HepG2 (cell line): ENCODE results near the gene LDHAL6B. TPM values are rescaled to one million over a fixed set of nuclear protein-coding genes. Genes with fewer than 3 reads are reported as not detected.
A peak's percentile ranks its signal among the peaks of the same experiment; 100 is the strongest.

ENCODE experiments used
- ATF1 ChIP-seq: IDR thresholded peaks from 2 replicates; pipeline ENCODE4 v1.6.1; 2016; ENCODE audit warnings: mild to moderate bottlenecking, control low read depth
- ATF5 ChIP-seq: sonication (generic); formaldehyde crosslinking; IDR thresholded peaks from 2 replicates; pipeline ENCODE4 v1.4.0; 2020; ENCODE audit warnings: mild to moderate bottlenecking, low read depth, missing genetic modification reagents
- ELF3 ChIP-seq: IDR thresholded peaks from 2 replicates; pipeline ENCODE4 v1.6.1; 2016; ENCODE audit warnings: missing genetic modification reagents, missing compliant biosample characterization
- EP300 ChIP-seq, 3 experiments: sonication (generic) in 1 of 3; formaldehyde crosslinking in 1 of 3; IDR thresholded peaks; 2 replicates each; pipeline versions ENCODE4 v1.5.1 to v1.6.1; 2011 to 2020; ENCODE audit warnings: low read depth in 2 of 3, low read length in 2 of 3, borderline replicate concordance in 1 of 3, improper control_type of control experiment in 1 of 3, mild to moderate bottlenecking in 1 of 3, missing genetic modification reagents in 1 of 3, moderate library complexity in 1 of 3
- HNRNPK ChIP-seq: fragments of 200-400 bp; formaldehyde crosslinking; IDR thresholded peaks from 2 replicates; pipeline ENCODE4 v1.6.1; 2018; ENCODE audit warnings: low read length, low read depth, moderate library complexity, mild to moderate bottlenecking; ENCODE audit not compliant: poor library complexity, severe bottlenecking
- KLF6 ChIP-seq: IDR thresholded peaks from 2 replicates; pipeline ENCODE4 v1.8.0; 2016; ENCODE audit warnings: missing biosample characterization, missing genetic modification reagents
- NR2F1 ChIP-seq, 2 experiments: fragments of 450-650 bp in 1 of 2; formaldehyde crosslinking in 1 of 2; IDR thresholded peaks; 2 replicates each; pipeline versions ENCODE4 v1.5.0 to v1.6.1; 2016 to 2020; ENCODE audit warnings: mild to moderate bottlenecking in 1 of 2, missing compliant biosample characterization in 1 of 2, missing genetic modification reagents in 1 of 2, moderate library complexity in 1 of 2
- SMAD9 ChIP-seq: sonication (generic); formaldehyde crosslinking; IDR thresholded peaks from 2 replicates; pipeline ENCODE4 v1.5.1; 2020; ENCODE audit warnings: mild to moderate bottlenecking, missing genetic modification reagents
- SNAPC5 ChIP-seq: sonication (generic); formaldehyde crosslinking; IDR thresholded peaks from 2 replicates; pipeline ENCODE4 v1.8.1; 2023; ENCODE audit warnings: mild to moderate bottlenecking, missing genetic modification reagents, borderline replicate concordance
- SP140L ChIP-seq: sonication (generic); formaldehyde crosslinking; IDR thresholded peaks from 2 replicates; pipeline ENCODE4 v1.4.0; 2020; ENCODE audit warnings: missing genetic modification reagents, borderline replicate concordance
- THRA ChIP-seq: sonication (generic); formaldehyde crosslinking; IDR thresholded peaks from 2 replicates; pipeline ENCODE4 v1.4.0; 2020; ENCODE audit warnings: missing genetic modification reagents, borderline replicate concordance
- ZNF235 ChIP-seq: sonication (generic); formaldehyde crosslinking; IDR thresholded peaks from 2 replicates; pipeline ENCODE4 v1.8.1; 2023; ENCODE audit warnings: mild to moderate bottlenecking, missing genetic modification reagents, borderline replicate concordance
- ZNF383 ChIP-seq: sonication (generic); formaldehyde crosslinking; IDR thresholded peaks from 2 replicates; pipeline ENCODE4 v1.4.0; 2020; ENCODE audit warnings: missing genetic modification reagents, mild to moderate bottlenecking, borderline replicate concordance
- ZNF703 ChIP-seq: sonication (generic); formaldehyde crosslinking; IDR thresholded peaks from 2 replicates; pipeline ENCODE4 v1.5.1; 2020; ENCODE audit warnings: missing genetic modification reagents, mild to moderate bottlenecking, moderate library complexity, borderline replicate concordance
- ZNF709 ChIP-seq: sonication (generic); formaldehyde crosslinking; IDR thresholded peaks from 2 replicates; pipeline ENCODE4 v1.5.0; 2020; ENCODE audit warnings: mild to moderate bottlenecking, missing genetic modification reagents
- ZNF777 ChIP-seq: sonication (generic); formaldehyde crosslinking; IDR thresholded peaks from 2 replicates; pipeline ENCODE4 v1.4.0; 2020; ENCODE audit warnings: missing genetic modification reagents
- ZNF816 ChIP-seq: sonication (generic); formaldehyde crosslinking; IDR thresholded peaks from 2 replicates; pipeline ENCODE4 v1.8.0; 2022; ENCODE audit warnings: missing genetic modification reagents, mild to moderate bottlenecking, borderline replicate concordance
- ZSCAN20 ChIP-seq: sonication (generic); formaldehyde crosslinking; IDR thresholded peaks from 2 replicates; pipeline ENCODE4 v1.4.0; 2020; ENCODE audit warnings: missing genetic modification reagents, mild to moderate bottlenecking, borderline replicate concordance
- polyA plus RNA-seq, 8 experiments: library from polyadenylated mRNA; depleted of rRNA in 3 of 8; stranded (reverse) in 7 of 8; unstranded in 1 of 8; fragments of >200 nt; fragmentation: Illumina TruSeq in 4 of 8; extraction: Trizol in 4 of 8; gene quantifications; 2 replicates each; pipeline versions ENCODE4 v1.2.1 to v1.2.3, GENCODE V29; 2011 to 2016; ENCODE audit warnings: low read depth in 4 of 8, missing spikeins in 1 of 8, mixed read lengths in 1 of 8; ENCODE audit not compliant: insufficient read depth in 1 of 8
- total RNA-seq, 5 experiments: library from RNA; depleted of rRNA; stranded (reverse); fragments of >200 nt; fragmentation: Illumina TruSeq; extraction: Trizol; gene quantifications; 2 replicates each; pipeline ENCODE4 v1.2.3, GENCODE V29; 2016; ENCODE audit warnings: low read depth in 1 of 5
- TF ChIP-seq, protein P1 (sequence below): sonication (generic); formaldehyde crosslinking; IDR thresholded peaks from 2 replicates; pipeline ENCODE4 v1.8.0; 2022; ENCODE audit warnings: missing genetic modification reagents, mild to moderate bottlenecking, inconsistent platforms, borderline replicate concordance
- TF ChIP-seq, protein P2 (sequence below): sonication (generic); formaldehyde crosslinking; IDR thresholded peaks from 2 replicates; pipeline ENCODE4 v1.8.0; 2023; ENCODE audit warnings: mild to moderate bottlenecking, missing genetic modification reagents
- TF ChIP-seq, protein P3 (sequence below): sonication (generic); formaldehyde crosslinking; IDR thresholded peaks from 2 replicates; pipeline ENCODE4 v1.8.1; 2023; ENCODE audit warnings: missing genetic modification reagents, inconsistent platforms, borderline replicate concordance
- TF ChIP-seq, protein P4 (sequence below): IDR thresholded peaks from 2 replicates; pipeline ENCODE4 v1.6.1; 2016

The LDHAL6B gene
- total and polyA plus RNA-seq, 2 of the 13 experiments (the other 11 are each of a cell fraction or from before 2014, with no cell fraction given), result not detected

DNA sequence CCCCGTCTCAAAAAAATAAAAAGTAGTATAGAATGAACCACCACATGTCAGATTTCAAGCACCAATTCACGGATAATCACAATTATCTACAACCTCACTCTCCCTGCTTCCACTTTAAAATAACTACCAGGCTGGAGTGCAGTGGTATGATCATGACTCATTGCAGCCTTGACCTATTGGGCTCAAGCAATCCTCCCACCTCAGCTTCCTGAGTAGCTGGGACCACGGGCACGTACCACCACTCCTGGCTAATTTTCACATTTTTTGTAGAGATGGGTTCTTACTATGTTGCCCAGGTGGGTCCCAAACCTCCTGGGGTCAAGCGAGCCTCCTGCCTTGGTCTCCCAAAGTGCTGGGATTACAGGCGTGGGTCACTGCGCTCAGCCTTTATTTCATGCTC is 38.1 kb upstream of the LDHAL6B start (continued):
- no peak for TF ChIP-seq SMAD9 (CRISPR knock-in tag)
- TF ChIP-seq, protein P1, sequence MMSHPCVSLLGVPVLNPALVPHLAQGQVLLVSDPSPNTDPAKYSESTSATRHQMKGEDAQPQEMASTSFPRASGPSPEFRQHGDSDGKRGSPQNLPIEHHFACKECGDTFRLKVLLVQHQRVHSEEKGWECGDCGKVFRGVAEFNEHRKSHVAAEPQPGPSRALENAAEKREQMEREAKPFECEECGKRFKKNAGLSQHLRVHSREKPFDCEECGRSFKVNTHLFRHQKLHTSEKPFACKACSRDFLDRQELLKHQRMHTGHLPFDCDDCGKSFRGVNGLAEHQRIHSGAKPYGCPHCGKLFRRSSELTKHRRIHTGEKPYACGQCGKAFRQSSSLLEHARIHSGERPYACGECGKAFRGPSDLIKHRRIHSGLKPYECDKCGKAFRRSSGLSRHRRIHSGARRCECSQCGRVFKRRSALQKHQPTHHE (CRISPR knock-in tag), result no peak
- TF ChIP-seq ZSCAN20 (CRISPR knock-in tag), result no peak
- TF ChIP-seq HNRNPK, result no peak
- TF ChIP-seq THRA (CRISPR knock-in tag), result no peak
- TF ChIP-seq ZNF777 (CRISPR knock-in tag), result no peak
- no peak for TF ChIP-seq ATF1 (CRISPR knock-in tag)
- TF ChIP-seq ZNF703 (CRISPR knock-in tag), result no peak
- TF ChIP-seq NR2F1 (CRISPR knock-in tag; IDR thresholded peaks at IDR 0.05), result 0 out of 4 replicates have a peak, but pooled peaks of 1 of the 2 experiments have one; percentile 23
- no peak for TF ChIP-seq ZNF709
- TF ChIP-seq ZNF383 (CRISPR knock-in tag), result no peak
- TF ChIP-seq KLF6 (CRISPR knock-in tag), result no peak
- no peak for TF ChIP-seq SP140L (CRISPR knock-in tag)
- TF ChIP-seq, protein P2, sequence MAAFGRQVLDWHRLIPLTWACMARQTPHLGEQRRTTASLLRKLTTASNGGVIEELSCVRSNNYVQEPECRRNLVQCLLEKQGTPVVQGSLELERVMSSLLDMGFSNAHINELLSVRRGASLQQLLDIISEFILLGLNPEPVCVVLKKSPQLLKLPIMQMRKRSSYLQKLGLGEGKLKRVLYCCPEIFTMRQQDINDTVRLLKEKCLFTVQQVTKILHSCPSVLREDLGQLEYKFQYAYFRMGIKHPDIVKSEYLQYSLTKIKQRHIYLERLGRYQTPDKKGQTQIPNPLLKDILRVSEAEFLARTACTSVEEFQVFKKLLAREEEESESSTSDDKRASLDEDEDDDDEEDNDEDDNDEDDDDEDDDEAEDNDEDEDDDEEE (CRISPR knock-in tag), result no peak
- no peak for TF ChIP-seq SNAPC5
- TF ChIP-seq ATF5 (CRISPR knock-in tag), result no peak
- TF ChIP-seq ELF3, result no peak
- TF ChIP-seq, protein P3, sequence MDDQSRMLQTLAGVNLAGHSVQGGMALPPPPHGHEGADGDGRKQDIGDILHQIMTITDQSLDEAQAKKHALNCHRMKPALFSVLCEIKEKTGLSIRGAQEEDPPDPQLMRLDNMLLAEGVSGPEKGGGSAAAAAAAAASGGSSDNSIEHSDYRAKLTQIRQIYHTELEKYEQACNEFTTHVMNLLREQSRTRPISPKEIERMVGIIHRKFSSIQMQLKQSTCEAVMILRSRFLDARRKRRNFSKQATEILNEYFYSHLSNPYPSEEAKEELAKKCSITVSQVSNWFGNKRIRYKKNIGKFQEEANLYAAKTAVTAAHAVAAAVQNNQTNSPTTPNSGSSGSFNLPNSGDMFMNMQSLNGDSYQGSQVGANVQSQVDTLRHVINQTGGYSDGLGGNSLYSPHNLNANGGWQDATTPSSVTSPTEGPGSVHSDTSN (CRISPR knock-in tag), result no peak
- TF ChIP-seq, protein P4, sequence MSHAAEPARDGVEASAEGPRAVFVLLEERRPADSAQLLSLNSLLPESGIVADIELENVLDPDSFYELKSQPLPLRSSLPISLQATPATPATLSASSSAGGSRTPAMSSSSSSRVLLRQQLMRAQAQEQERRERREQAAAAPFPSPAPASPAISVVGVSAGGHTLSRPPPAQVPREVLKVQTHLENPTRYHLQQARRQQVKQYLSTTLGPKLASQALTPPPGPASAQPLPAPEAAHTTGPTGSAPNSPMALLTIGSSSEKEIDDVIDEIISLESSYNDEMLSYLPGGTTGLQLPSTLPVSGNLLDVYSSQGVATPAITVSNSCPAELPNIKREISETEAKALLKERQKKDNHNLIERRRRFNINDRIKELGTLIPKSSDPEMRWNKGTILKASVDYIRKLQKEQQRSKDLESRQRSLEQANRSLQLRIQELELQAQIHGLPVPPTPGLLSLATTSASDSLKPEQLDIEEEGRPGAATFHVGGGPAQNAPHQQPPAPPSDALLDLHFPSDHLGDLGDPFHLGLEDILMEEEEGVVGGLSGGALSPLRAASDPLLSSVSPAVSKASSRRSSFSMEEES (CRISPR knock-in tag), result peak; percentile 24; the same call in 1 of the 2 replicates
- TF ChIP-seq ZNF816 (CRISPR knock-in tag), result no peak
- no peak for TF ChIP-seq ZNF235 (CRISPR knock-in tag)
- peak in 1 of 2 experiments; percentile 30; a peak in 1 of 4 replicates for TF ChIP-seq EP300 (IDR thresholded peaks at IDR 0.05; ENCODE audit: low read depth in 2 of 2, low read length in 2 of 2)
- no peak for TF ChIP-seq EP300 (CRISPR knock-in tag; IDR thresholded peaks at IDR 0.05; ENCODE audit: borderline replicate concordance)
